IPS DF 6.9 (cell line): ENCODE data around the gene COL4A6.

ENCODE experiments used
- DNase-seq: peaks from one replicate; pipeline ENCODE4 v3.0.0-alpha.2; 2013; ENCODE audit warnings: low read depth, low spot score
- H3K27ac ChIP-seq: one replicate; pipeline ENCODE4 v1.5.1; 2013; ENCODE audit warnings: low read length, control low read depth
- H3K27me3 ChIP-seq: 2 replicates; pipeline ENCODE4 v1.6.1; 2013; ENCODE audit warnings: mild to moderate bottlenecking, low read length; ENCODE audit not compliant: control insufficient read depth, insufficient read depth
- H3K36me3 ChIP-seq: 2 replicates; pipeline ENCODE4 v1.6.1; 2013; ENCODE audit warnings: low read length; ENCODE audit not compliant: control insufficient read depth, insufficient read depth
- H3K4me1 ChIP-seq: 2 replicates; pipeline ENCODE4 v1.6.1; 2013; ENCODE audit warnings: low read length; ENCODE audit not compliant: control insufficient read depth, insufficient read depth
- H3K4me3 ChIP-seq: 2 replicates; pipeline ENCODE4 v1.5.1; 2013; ENCODE audit warnings: mild to moderate bottlenecking, low read length
- H3K9me3 ChIP-seq: 2 replicates; pipeline ENCODE4 v1.6.1; 2013; ENCODE audit warnings: low read length, inconsistent platforms; ENCODE audit not compliant: control insufficient read depth, insufficient read depth
- WGBS: extraction: QIAGEN DNeasy Blood & Tissue Kit; methylation state at CpG from one replicate; pipeline ENCODE4 v1.1.7; 2013; ENCODE audit warnings: mixed read lengths, missing lambda C conversion rate; ENCODE audit not compliant: insufficient read length, insufficient coverage; 5-methylcytosine and 5-hydroxymethylcytosine counted together

Gene COL4A6

GRCh38 chrX:108178143-108178498, 260.1 kb downstream of the COL4A6 start:
- Histone ChIP-seq H3K4me1 (peaks cover 4% of the 10 kb centered on the region), H3K27me3 (no peaks in the 10 kb centered on the region), H3K9me3 (no peaks in the 10 kb centered on the region), H3K4me3 (no peak overlapping the region), H3K27ac (no peak overlapping the region), H3K36me3 (no peaks in the 10 kb centered on the region; the same call in 1 of the 2 replicates)
- no peak for DNase-seq
- WGBS = no CpG with 5 or more reads among the region's 7 CpGs

DNA sequence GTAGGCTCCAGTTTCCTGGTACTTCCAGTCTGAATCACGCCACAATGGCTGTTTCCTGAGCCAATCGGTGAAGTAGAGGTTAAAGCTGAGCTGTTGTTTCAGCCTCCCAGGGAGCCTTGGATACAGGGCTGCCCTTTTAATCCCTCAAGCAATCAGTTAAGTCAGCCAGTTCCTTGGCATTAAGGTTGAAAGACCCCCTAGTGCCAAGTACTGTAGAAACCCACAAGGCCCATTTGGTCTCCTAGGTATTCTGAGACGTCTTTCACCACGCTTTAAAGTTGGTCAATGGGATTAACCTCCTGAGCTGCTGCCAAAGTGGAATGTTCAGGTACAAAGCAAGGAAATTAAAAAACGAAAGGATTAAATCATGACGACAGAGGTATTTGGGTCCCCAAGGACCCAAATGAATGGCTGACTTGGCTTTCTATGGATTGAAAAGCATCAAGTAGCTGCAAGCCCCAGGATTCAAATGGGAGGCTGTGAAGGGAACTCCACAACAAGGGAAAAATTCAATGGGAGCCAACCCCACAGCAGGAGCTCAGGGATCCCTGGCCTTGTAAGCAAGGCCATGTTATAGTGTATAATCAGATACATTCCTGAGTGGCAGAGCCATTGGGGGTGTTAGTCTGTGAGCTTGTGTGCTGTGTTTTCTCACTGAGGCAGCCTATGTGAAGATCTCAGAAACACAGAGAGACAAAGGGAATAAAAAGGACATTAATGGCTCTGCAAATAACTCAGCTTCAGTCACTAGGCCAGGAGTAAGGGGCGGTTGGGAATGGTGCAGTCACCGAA, 260.7 kb downstream of the COL4A6 start:
- Histone ChIP-seq H3K27me3 (no peaks in the 10 kb centered on the region), H3K4me3 (no peak overlapping the region), H3K4me1 (peaks cover 4% of the 10 kb centered on the region), H3K27ac (no peak overlapping the region), H3K36me3 (no peaks in the 10 kb centered on the region; the same call in 1 of the 2 replicates), H3K9me3 (no peaks in the 10 kb centered on the region)
- no peak for DNase-seq
- WGBS = no CpG with 5 or more reads among the region's 8 CpGs

DNA sequence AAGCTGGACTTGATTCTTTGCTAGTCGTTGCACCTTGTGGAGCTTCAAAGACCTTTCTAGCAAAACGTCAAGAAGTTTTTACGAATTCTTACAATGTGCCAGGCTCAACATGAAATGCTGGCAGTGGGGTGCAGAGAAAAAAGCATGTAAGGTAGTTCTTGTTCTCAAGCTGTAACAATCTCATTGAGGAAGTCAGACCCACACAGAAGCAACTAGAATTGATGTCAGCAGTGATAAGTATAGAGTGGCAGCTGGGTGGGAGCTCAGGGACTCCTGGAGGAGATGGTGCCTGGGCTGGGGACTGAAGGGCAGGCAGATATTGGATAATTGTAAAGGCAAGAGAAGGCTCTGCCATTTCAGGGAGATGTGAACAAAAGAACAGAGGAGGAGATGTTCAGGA, 264.3 kb downstream of the COL4A6 start:
- H3K4me3 ChIP-seq = no peak overlapping the region
- peaks cover 4% of the 10 kb centered on the region for H3K4me1 ChIP-seq
- WGBS = no CpG with 5 or more reads among the region's 3 CpGs
- no peak overlapping the region for H3K27ac ChIP-seq
- no peaks in the 10 kb centered on the region for H3K27me3 ChIP-seq
- no peaks in the 10 kb centered on the region; the same call in 1 of the 2 replicates for H3K36me3 ChIP-seq
- no peak for DNase-seq
- H3K9me3 ChIP-seq = no peaks in the 10 kb centered on the region

- Histone ChIP-seq H3K4me1 (no peaks in the 10 kb centered on the region; the same call in 1 of the 2 replicates), H3K36me3 (no peaks in the 10 kb centered on the region), H3K27ac (no peak overlapping the region), H3K27me3 (no peaks in the 10 kb centered on the region), H3K9me3 (no peaks in the 10 kb centered on the region), H3K4me3 (no peak overlapping the region)
- WGBS = no CpG with 5 or more reads among the region's 4 CpGs
- no peak for DNase-seq
Observed at GRCh38 chrX:108171671-108172070, 266.6 kb downstream of the COL4A6 start.

DNA sequence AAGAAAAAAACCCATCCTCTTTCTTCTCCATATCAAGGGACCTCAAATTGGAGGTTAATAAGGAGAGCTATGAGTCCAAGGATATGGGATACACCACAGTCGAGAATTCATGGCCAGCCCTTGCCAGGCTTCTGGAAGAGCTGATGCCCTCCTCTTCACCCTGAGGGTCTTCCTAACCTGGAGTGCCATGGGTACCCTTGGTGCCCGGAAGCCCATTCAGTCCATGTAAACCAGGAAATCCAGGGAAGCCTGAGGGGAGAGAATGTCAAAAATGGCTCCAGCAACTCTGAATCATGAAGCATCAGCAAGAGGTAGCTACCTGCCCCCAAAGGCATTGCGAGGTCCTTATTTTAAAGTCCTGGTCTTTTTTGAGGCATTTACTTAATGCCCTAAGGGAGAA, 268.5 kb downstream of the COL4A6 start:
- Histone ChIP-seq H3K27ac (no peak overlapping the region), H3K36me3 (no peaks in the 10 kb centered on the region), H3K27me3 (no peaks in the 10 kb centered on the region), H3K4me3 (no peak overlapping the region), H3K4me1 (no peaks in the 10 kb centered on the region; the same call in 1 of the 2 replicates), H3K9me3 (no peaks in the 10 kb centered on the region)
- no peak for DNase-seq
- no CpG with 5 or more reads among the region's 3 CpGs for WGBS

DNA sequence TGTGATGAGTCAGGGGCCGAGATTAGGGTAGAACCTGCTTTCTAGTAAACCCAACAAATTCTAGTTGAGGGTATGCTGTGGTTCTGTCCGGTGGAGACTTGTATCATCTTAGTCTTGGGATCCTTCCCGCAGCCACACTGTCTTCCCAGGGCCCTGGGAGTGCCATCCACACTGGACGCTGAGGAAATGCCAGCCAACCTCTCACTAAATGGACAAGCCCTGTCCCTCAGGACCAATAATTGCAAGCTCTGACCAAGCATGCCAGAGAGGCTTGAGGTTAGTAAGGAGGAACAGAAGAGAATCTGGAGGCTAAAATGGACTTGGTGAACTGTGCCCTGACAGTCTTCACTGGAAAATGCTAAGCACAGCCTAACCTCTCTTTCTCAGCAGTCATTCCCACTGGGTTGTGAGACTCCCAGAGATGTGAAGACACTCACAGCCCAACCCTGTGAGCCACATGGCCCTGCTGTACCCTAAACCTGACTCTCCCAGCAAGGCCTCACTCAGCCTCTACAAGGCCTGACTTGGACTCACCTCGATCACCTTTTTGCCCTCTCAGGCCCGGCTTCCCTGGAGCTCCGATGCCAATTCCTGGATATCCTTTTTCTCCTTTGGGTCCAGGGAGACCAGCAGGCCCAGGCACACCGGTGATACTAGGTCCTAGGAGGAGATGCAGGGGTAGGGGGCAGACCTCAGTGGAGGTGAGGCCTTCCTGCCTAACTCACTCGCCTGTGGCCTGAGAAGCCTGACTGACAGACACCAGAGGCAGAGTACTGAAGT, 269.1 kb downstream of the COL4A6 start:
- Histone ChIP-seq H3K4me3 (no peak overlapping the region), H3K9me3 (no peaks in the 10 kb centered on the region), H3K27ac (no peak overlapping the region), H3K4me1 (no peaks in the 10 kb centered on the region; the same call in 1 of the 2 replicates), H3K36me3 (no peaks in the 10 kb centered on the region), H3K27me3 (no peaks in the 10 kb centered on the region)
- no CpG with 5 or more reads among the region's 9 CpGs for WGBS
- DNase-seq = no peak

- Histone ChIP-seq H3K4me3 (no peak overlapping the region), H3K4me1 (no peaks in the 10 kb centered on the region), H3K27ac (no peak overlapping the region), H3K27me3 (no peaks in the 10 kb centered on the region), H3K9me3 (no peaks in the 10 kb centered on the region), H3K36me3 (no peaks in the 10 kb centered on the region)
- DNase-seq = no peak
- no CpG with 5 or more reads among the region's 5 CpGs for WGBS
Observed at GRCh38 chrX:108167211-108167872, 270.9 kb downstream of the COL4A6 start.

DNA sequence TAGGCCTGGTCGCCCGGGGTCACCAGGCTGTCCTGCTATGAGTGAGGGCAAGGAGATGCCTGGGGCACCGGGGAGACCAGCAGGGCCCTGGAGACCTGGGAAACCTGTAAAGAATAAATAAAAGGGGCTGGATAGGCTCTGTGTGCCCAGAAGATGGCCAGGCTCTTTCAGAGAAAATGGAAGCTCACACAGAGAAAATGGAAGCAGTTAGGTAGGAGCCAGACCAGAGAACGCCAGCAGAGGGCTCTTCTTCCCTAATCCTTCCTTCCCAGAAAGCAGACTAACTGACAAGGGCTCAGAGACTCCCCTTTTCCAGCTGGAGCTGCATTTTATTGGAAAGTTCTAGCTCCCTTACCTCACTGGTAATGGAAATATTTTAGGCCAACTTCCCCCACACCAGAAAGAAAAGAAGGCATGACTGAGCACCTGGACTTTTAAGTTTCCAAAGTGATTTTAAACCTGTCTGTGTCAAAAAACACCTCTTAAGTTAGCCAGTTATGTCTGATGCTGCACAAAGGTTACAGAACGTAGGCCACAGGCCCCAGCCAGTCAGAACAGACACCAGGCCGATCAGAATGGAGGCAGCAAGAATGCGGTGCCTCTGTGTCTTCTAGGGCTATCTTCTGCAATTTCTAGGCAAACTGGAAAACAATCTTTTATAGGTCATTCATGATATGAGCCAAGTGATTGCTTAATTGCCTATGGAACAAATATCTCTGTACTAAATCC, 272.7 kb downstream of the COL4A6 start:
- DNase-seq = no peak
- Histone ChIP-seq H3K4me1 (no peaks in the 10 kb centered on the region), H3K27me3 (no peaks in the 10 kb centered on the region), H3K27ac (no peak overlapping the region), H3K36me3 (no peaks in the 10 kb centered on the region), H3K4me3 (no peak overlapping the region), H3K9me3 (no peaks in the 10 kb centered on the region)
- WGBS = no CpG with 5 or more reads among the region's 7 CpGs

DNA sequence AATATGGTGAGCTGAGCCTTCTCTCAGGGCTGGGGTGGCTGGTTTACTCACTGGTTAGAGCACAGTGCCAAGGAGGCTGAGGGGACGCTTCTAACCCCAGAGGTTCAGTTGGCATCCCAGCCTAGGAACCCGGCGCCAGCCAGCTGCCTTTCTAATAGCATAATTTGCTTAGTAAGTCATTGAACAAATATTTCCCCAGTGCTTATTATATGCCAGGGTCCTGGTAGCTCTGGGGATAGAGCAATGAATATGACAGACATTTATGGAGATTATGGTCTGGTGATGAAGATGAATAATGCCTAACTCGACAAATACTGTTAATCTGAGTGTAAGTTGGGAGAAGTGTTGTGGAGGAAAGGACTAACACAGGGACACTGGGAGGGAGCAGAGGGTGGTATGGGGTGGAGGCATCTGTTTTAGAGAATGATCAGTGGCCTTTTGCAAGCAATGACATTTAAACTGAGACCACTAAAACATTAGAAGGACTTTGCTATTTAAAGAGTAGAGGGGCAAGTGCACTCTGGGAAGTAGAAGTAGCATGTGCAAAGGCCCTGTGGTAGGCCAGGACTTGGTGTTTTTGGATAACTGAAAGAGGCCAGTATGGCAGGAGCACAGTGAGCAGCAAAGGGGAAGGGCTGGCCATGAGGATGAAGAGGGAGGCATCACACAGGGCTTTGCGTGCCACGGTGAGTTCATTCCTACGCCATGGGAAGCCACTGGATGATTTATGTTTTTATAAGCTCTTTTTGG, 274.7 kb downstream of the COL4A6 start:
- H3K4me1 ChIP-seq = no peaks in the 10 kb centered on the region
- no peak overlapping the region for H3K27ac ChIP-seq
- H3K4me3 ChIP-seq = no peak overlapping the region
- H3K27me3 ChIP-seq = no peaks in the 10 kb centered on the region
- no peaks in the 10 kb centered on the region for H3K9me3 ChIP-seq
- H3K36me3 ChIP-seq = no peaks in the 10 kb centered on the region
- DNase-seq = no peak
- no CpG with 5 or more reads among the region's 7 CpGs for WGBS
